Naive thymus-derived CD4-positive, alpha-beta T cell (primary cell): ENCODE measurements around the gene GLP2R. TPM values are rescaled to one million over a fixed set of nuclear protein-coding genes. Genes with fewer than 3 reads are reported as not detected.

ENCODE experiments used
- ATAC-seq: fragments of 150-1000 bp; cut with Tn5 transposase; 2 replicates; pipeline ENCODE4 v1.10.0; 2021; ENCODE audit warnings: mild to moderate bottlenecking, moderate library complexity
- CTCF ChIA-PET: fragments of 350-600 bp; sonication (Branson Sonifier 250); formaldehyde crosslinking; loops from one replicate; lab custom pipeline; 2021; ENCODE audit warnings: antibody characterized with exemption; lab: Charles Lee
- POLR2A ChIA-PET: fragments of 350-600 bp; sonication (Branson Sonifier 250); formaldehyde crosslinking; loops from one replicate; lab custom pipeline; 2021; ENCODE audit warnings: antibody characterized with exemption, inconsistent platforms; lab: Charles Lee
- DNase-seq, 9 donors: peaks; one replicate each; pipeline versions ENCODE4 v3.0.0 to v3.0.0-alpha.2; 2020 to 2022; ENCODE audit warnings: mixed read lengths in 1 of 9
- H3K27ac ChIP-seq: one replicate; pipeline ENCODE4 v1.7.0; 2013; ENCODE audit warnings: mild to moderate bottlenecking, low read depth, low read length, moderate library complexity
- H3K27me3 ChIP-seq, 2 donors: one replicate each; pipeline ENCODE4 v1.7.0; 2013; ENCODE audit warnings: low read length in 2 of 2, mild to moderate bottlenecking in 2 of 2, moderate library complexity in 2 of 2; ENCODE audit not compliant: control insufficient read depth in 2 of 2, insufficient read depth in 2 of 2
- H3K36me3 ChIP-seq, 3 experiments: 1 replicate in 2 of 3; 2 replicates in 1 of 3; pipeline ENCODE4 v1.7.0; 2013; ENCODE audit warnings: low read length in 3 of 3, mild to moderate bottlenecking in 3 of 3, moderate library complexity in 1 of 3; ENCODE audit not compliant: insufficient read depth in 3 of 3, control insufficient read depth in 2 of 3
- H3K4me1 ChIP-seq, 2 donors: one replicate each; pipeline ENCODE4 v1.7.0; 2013; ENCODE audit warnings: low read length in 2 of 2, mild to moderate bottlenecking in 2 of 2, moderate library complexity in 1 of 2; ENCODE audit not compliant: control insufficient read depth in 2 of 2, insufficient read depth in 2 of 2
- H3K4me3 ChIP-seq: 2 replicates; pipeline ENCODE4 v1.7.0; 2013; ENCODE audit warnings: mild to moderate bottlenecking, low read length
- H3K9me3 ChIP-seq, 3 experiments: 1 replicate in 2 of 3; 2 replicates in 1 of 3; pipeline ENCODE4 v1.7.0; 2013; ENCODE audit warnings: low read length in 3 of 3; ENCODE audit not compliant: control insufficient read depth in 2 of 3
- H3K27ac Mint-ChIP-seq, 9 donors: one replicate each; pipeline ENCODE4 v1.8.0; 2020 to 2022; ENCODE audit warnings: mixed read lengths in 9 of 9, mild to moderate bottlenecking in 8 of 9, moderate library complexity in 5 of 9, inconsistent platforms in 2 of 9
- H3K27me3 Mint-ChIP-seq, 5 donors: one replicate each; pipeline ENCODE4 v1.8.0; 2021 to 2022; ENCODE audit warnings: mixed read lengths in 5 of 5, mild to moderate bottlenecking in 1 of 5
- H3K36me3 Mint-ChIP-seq, 5 donors: one replicate each; pipeline ENCODE4 v1.8.0; 2020 to 2022; ENCODE audit warnings: mixed read lengths in 5 of 5, mild to moderate bottlenecking in 3 of 5, inconsistent platforms in 1 of 5
- H3K4me1 Mint-ChIP-seq, 7 donors: one replicate each; pipeline ENCODE4 v1.8.0; 2020 to 2022; ENCODE audit warnings: mixed read lengths in 7 of 7, mild to moderate bottlenecking in 3 of 7, inconsistent platforms in 1 of 7
- H3K4me3 Mint-ChIP-seq, 10 donors: one replicate each; pipeline ENCODE4 v1.8.0; 2020 to 2022; ENCODE audit warnings: mild to moderate bottlenecking in 10 of 10, mixed read lengths in 10 of 10, moderate library complexity in 6 of 10, inconsistent platforms in 2 of 10
- H3K9me3 Mint-ChIP-seq, 11 donors: one replicate each; pipeline ENCODE4 v1.8.0; 2020 to 2022; ENCODE audit warnings: mixed read lengths in 11 of 11, mild to moderate bottlenecking in 4 of 11, inconsistent platforms in 1 of 11, moderate library complexity in 1 of 11
- intact Hi-C, 2 donors: fragments of 100-400 bp; cut with micrococcal nuclease; formaldehyde crosslinking; loops; one replicate each; pipeline ENCODE4 v1.15.1; 2023
- polyA plus RNA-seq, 2 donors: library from polyadenylated mRNA; unstranded; fragments of 300-500 nt; fragmentation: Illumina TruSeq; gene quantifications; one replicate each; pipeline ENCODE4 v1.2.3, GENCODE V29; 2021
- total RNA-seq, 6 experiments: library from RNA in 5 of 6; stranded (reverse) in 5 of 6; gene quantifications; 1 replicate in 5 of 6; 2 replicates in 1 of 6; pipeline ENCODE4 v1.2.3 and lab custom pipeline; 2021 to 2026

Gene GLP2R
- total and polyA plus RNA-seq, 7 experiments from 2014 or later: not detected

DNA sequence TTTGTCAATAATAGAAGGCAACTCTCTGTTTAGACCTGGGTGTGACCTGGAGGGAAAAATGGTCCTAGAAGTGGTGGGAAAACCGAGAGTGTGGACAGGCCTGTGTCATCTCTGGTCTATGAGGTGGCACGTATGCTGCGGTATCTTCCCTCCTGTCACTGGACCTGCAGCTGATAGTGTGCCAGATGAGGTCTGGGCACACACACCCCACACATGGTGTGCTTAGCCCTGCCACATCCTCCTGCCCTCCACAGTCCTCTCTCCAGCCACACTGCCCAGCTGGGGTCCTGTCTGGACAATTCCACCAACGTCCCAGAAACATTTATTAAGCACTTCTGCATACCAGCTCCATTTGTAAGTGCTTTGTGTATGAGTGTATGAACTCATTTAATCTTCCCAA, 37.2 kb downstream of the GLP2R start:
- H3K27ac Mint-ChIP-seq: no peak overlapping the region
- H3K36me3 ChIP-seq: no peaks in the 10 kb centered on the region
- H3K9me3 Mint-ChIP-seq: peaks cover 0 to 53% (median 13%) of the 10 kb centered on the region in 11 donors
- DNase-seq: no peak
- H3K9me3 ChIP-seq: peaks cover 0 to 3% (median 0%) of the 10 kb centered on the region in 3 experiments
- H3K36me3 Mint-ChIP-seq: peaks cover 0 to 4% (median 0%) of the 10 kb centered on the region in 5 donors
- no peaks in the 10 kb centered on the region for H3K27me3 ChIP-seq
- no peaks in the 10 kb centered on the region for H3K4me1 ChIP-seq
- no peaks in the 10 kb centered on the region for H3K4me1 Mint-ChIP-seq
- H3K27me3 Mint-ChIP-seq: peaks cover 0 to 9% (median 4%) of the 10 kb centered on the region in 5 donors
- ChIA-PET CTCF (interaction anchor here (0.5 kb wide), 1 partner anchor 983 kb away, joined by 4 read pairs; no protein-coding TSS in a partner anchor), POLR2A (no interaction called here)
- intact Hi-C loops: no loop called here
- no peak for ATAC-seq
- H3K4me3 ChIP-seq: no peak overlapping the region
- H3K4me3 Mint-ChIP-seq: no peak overlapping the region
- no peak overlapping the region for H3K27ac ChIP-seq

DNA sequence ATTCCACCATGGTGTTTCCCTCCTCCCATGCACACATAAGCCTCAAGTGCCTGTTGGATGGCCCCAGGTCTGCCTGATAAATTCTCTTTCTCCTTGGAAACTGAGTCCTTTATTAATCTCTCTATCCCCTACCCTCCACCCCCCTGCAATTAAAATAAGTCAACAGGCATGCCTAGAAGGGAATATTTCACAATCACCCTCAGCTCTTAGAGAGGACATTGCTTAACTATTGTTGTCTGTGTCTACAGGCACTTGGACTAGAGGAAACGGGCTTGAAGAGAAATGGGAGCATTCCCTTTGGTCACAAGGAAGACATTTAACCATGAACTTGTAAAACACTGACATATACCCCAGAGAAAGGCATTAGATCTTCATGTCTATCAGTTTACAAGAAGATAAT, 39.9 kb downstream of the GLP2R start:
- DNase-seq (no peak), ATAC-seq (no peak)
- H3K36me3 ChIP-seq: no peaks in the 10 kb centered on the region
- no peaks in the 10 kb centered on the region for H3K4me1 ChIP-seq
- H3K27me3 ChIP-seq: no peaks in the 10 kb centered on the region
- intact Hi-C loops: no loop called here
- POLR2A ChIA-PET: no interaction called here
- H3K4me3 ChIP-seq: no peak overlapping the region
- Mint-ChIP-seq H3K27ac (no peak overlapping the region), H3K4me1 (no peaks in the 10 kb centered on the region), H3K27me3 (peaks cover 0 to 12% (median 8%) of the 10 kb centered on the region in 5 donors), H3K4me3 (no peak overlapping the region), H3K9me3 (peaks cover 0 to 34% (median 12%) of the 10 kb centered on the region in 11 donors), H3K36me3 (peaks cover 0 to 4% (median 0%) of the 10 kb centered on the region in 5 donors)
- H3K9me3 ChIP-seq: peaks cover 0 to 3% (median 0%) of the 10 kb centered on the region in 3 experiments
- no peak overlapping the region for H3K27ac ChIP-seq
- CTCF ChIA-PET: no interaction called here

DNA sequence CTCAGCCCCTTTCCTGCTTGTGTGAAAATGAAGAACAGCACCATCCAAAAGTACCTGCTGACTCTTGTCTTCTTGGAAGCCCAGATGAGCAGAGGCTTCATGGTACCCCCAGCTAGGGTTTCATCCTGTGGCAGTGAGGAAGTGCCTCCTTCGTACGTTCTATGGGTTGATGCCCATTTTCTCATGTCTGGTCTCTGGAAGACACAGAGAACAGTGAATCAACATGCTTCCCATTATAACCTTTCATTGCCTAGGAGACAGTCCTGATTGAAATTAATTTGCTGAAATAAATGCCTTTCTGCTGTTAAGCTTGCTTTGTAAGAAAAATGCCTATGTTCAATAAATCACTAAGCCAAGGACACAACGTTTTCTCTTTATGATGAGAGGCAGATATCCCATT, 42.8 kb downstream of the GLP2R start:
- H3K9me3 ChIP-seq: no peaks in the 10 kb centered on the region
- no peak overlapping the region for H3K27ac Mint-ChIP-seq
- DNase-seq (no peak), ATAC-seq (no peak)
- H3K27ac ChIP-seq: no peak overlapping the region
- H3K27me3 Mint-ChIP-seq: peaks cover 0 to 19% (median 8%) of the 10 kb centered on the region in 5 donors
- peaks cover 0 to 12% (median 2%) of the 10 kb centered on the region in 11 donors for H3K9me3 Mint-ChIP-seq
- no peaks in the 10 kb centered on the region for H3K4me1 ChIP-seq
- ChIA-PET CTCF (no interaction called here), POLR2A (no interaction called here)
- H3K36me3 ChIP-seq: no peaks in the 10 kb centered on the region
- H3K4me1 Mint-ChIP-seq: no peaks in the 10 kb centered on the region
- no peak overlapping the region for H3K4me3 Mint-ChIP-seq
- peaks cover 0 to 4% (median 0%) of the 10 kb centered on the region in 5 donors for H3K36me3 Mint-ChIP-seq
- intact Hi-C loops: no loop called here
- no peaks in the 10 kb centered on the region for H3K27me3 ChIP-seq
- H3K4me3 ChIP-seq: no peak overlapping the region

DNA sequence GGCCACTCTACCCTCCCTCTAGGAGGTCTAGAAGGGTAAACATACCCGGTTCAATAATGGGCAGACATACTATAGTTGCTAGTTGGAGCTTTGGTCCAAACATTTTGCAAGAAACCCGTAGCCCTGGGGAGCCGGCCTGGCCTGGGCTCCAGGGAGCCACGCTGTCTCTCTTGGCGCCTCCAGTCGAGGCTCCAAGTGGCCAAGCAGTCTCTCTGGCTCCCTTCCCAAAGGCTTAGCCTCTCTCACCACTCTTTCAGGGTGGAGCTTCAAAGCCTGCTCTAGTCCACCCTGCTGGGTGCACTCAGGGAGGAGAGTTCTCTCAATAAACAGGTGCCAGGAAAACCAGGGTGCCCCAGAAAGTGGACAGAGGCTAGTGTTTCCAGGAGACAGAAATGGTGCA, 47.1 kb downstream of the GLP2R start:
- no peaks in the 10 kb centered on the region for H3K4me1 Mint-ChIP-seq
- POLR2A ChIA-PET: no interaction called here
- no peak for ATAC-seq
- Histone ChIP-seq H3K9me3 (no peaks in the 10 kb centered on the region), H3K27me3 (no peaks in the 10 kb centered on the region), H3K27ac (no peak overlapping the region), H3K4me3 (no peak overlapping the region), H3K36me3 (no peaks in the 10 kb centered on the region), H3K4me1 (no peaks in the 10 kb centered on the region)
- no peak overlapping the region for H3K27ac Mint-ChIP-seq
- intact Hi-C loops: no loop called here
- no peak overlapping the region for H3K4me3 Mint-ChIP-seq
- DNase-seq: no peak
- H3K27me3 Mint-ChIP-seq: peaks cover 0 to 34% (median 10%) of the 10 kb centered on the region in 5 donors
- CTCF ChIA-PET: no interaction called here
- H3K9me3 Mint-ChIP-seq: peaks cover 0 to 2% (median 0%) of the 10 kb centered on the region in 11 donors
- no peaks in the 10 kb centered on the region for H3K36me3 Mint-ChIP-seq

DNA sequence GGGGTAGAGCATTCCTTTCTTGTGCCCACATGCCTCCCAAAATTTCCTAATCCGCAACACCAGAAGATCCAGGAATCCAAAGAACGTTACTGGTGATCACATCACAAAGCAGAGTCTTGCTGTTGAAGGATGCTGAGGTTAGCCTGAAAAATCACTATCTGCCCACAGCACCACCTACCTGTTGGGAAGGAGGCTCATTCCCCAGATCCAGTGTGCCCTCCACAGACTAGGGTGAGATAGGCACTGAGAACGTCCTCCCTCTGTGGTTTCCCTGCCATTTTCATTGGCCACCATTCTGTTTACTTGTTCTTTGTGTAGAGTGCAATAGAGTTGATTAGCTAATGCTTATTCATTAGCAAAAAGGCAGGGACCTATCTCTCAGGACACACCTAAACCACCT, 49.0 kb downstream of the GLP2R start:
- no peak overlapping the region for H3K4me3 ChIP-seq
- no peaks in the 10 kb centered on the region for H3K36me3 ChIP-seq
- H3K27me3 ChIP-seq: no peaks in the 10 kb centered on the region
- H3K27ac ChIP-seq: no peak overlapping the region
- no peak for DNase-seq
- H3K36me3 Mint-ChIP-seq: no peaks in the 10 kb centered on the region
- peaks cover 0 to 3% (median 0%) of the 10 kb centered on the region in 11 donors for H3K9me3 Mint-ChIP-seq
- ChIA-PET POLR2A (interaction anchor here (0.7 kb wide), 1 partner anchor 37 kb away, joined by 3 read pairs; no protein-coding TSS in a partner anchor), CTCF (no interaction called here)
- no peaks in the 10 kb centered on the region for H3K9me3 ChIP-seq
- no peaks in the 10 kb centered on the region for H3K4me1 ChIP-seq
- intact Hi-C loops: no loop called here
- ATAC-seq: no peak
- H3K4me3 Mint-ChIP-seq: no peak overlapping the region
- peaks cover 0 to 26% (median 10%) of the 10 kb centered on the region in 5 donors for H3K27me3 Mint-ChIP-seq
- H3K27ac Mint-ChIP-seq: no peak overlapping the region
- no peaks in the 10 kb centered on the region for H3K4me1 Mint-ChIP-seq

DNA sequence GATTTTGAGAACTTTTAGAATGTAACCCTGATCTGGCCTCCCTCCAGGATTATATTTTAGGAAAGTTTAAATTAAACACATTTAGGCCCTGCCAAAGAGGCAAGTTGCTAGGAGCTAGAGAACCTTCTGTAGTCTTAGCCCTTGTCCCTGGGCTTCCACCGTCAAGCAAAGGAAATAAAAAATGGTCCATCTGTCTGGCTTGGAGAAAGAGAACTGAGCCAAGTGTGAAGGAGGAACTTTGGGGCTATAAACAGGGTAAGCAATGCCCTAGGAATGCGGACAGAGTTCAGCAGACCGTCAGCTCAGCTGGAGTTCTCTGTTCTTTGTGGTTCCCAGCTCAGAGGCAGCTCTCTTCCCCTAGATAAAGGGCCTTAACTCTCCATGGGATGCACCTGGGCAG, 49.7 kb downstream of the GLP2R start:
- H3K27ac Mint-ChIP-seq: no peak overlapping the region
- H3K9me3 Mint-ChIP-seq: peaks cover 0 to 11% (median 2%) of the 10 kb centered on the region in 11 donors
- ChIA-PET POLR2A (no interaction called here), CTCF (no interaction called here)
- Histone ChIP-seq H3K9me3 (no peaks in the 10 kb centered on the region), H3K36me3 (no peaks in the 10 kb centered on the region), H3K27ac (no peak overlapping the region), H3K4me3 (no peak overlapping the region), H3K4me1 (no peaks in the 10 kb centered on the region), H3K27me3 (no peaks in the 10 kb centered on the region)
- intact Hi-C loops: no loop called here
- no peak overlapping the region for H3K4me3 Mint-ChIP-seq
- ATAC-seq (no peak), DNase-seq (no peak)
- H3K4me1 Mint-ChIP-seq: no peaks in the 10 kb centered on the region
- H3K36me3 Mint-ChIP-seq: no peaks in the 10 kb centered on the region
- peaks cover 0 to 31% (median 10%) of the 10 kb centered on the region in 5 donors for H3K27me3 Mint-ChIP-seq

DNA sequence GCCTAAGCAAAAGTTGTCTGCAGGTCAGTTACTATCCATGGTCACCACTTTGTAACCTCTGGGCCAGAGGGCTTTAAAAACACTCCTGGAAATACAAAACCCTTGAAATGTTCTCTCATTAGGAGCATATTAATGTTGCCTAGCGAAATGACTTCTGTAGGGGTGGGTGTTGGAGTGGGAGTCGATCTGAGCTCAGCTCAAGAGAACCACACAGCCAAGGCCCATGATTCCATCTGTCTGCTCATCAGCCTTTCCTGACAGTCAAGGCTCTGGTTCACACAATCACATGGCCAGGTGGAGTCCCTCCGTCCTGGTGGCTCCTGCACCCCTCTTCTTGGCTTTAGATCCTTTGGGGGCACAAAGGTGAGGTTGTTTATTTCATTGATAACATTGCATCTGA, 52.6 kb downstream of the GLP2R start:
- Mint-ChIP-seq H3K27me3 (peaks cover 0 to 24% (median 11%) of the 10 kb centered on the region in 5 donors), H3K27ac (no peak overlapping the region), H3K36me3 (peaks cover 0 to 8% (median 4%) of the 10 kb centered on the region in 5 donors), H3K9me3 (peaks cover 4 to 36% (median 14%) of the 10 kb centered on the region in 11 donors), H3K4me1 (no peaks in the 10 kb centered on the region), H3K4me3 (no peak overlapping the region)
- Histone ChIP-seq H3K9me3 (peaks cover 0 to 14% (median 0%) of the 10 kb centered on the region in 3 experiments), H3K36me3 (no peaks in the 10 kb centered on the region), H3K27ac (no peak overlapping the region), H3K4me1 (no peaks in the 10 kb centered on the region), H3K4me3 (no peak overlapping the region), H3K27me3 (no peaks in the 10 kb centered on the region)
- intact Hi-C loops: no loop called here
- ChIA-PET POLR2A (no interaction called here), CTCF (no interaction called here)
- no peak for DNase-seq
- no peak for ATAC-seq
